ENCODE data around the gene TFF1. TPM values are rescaled to one million over a fixed set of nuclear protein-coding genes. Genes with fewer than 3 reads are reported as not detected.
"Not testable (repeated sequence)": the region's sequence is repeated elsewhere in the genome, so short reads cannot be mapped to it uniquely, and the experiment has no call there.

TFF1 gene
- not detected in 2 replicates for total RNA-seq

GRCh38 chr21:42366292-42367010 is at the start of gene TFF1:
TSS of gene TFF1 (minus strand) at chr21:42366535. CDS start at chr21:42366495, 40 bp downstream.
- no peak for DNase-seq (ENCODE audit: low spot score)
- no peaks in the 10 kb centered on the region for H3K4me1 Mint-ChIP-seq (ENCODE audit: low read depth)
- no peak within 1 kb of the TSS for H3K4me3 Mint-ChIP-seq
- intact Hi-C loops (cut with micrococcal nuclease) = no loop called here
- no peak within 1 kb of the TSS for H3K27ac Mint-ChIP-seq
- H3K9me3 Mint-ChIP-seq = no peaks in the 10 kb centered on the region
- H3K36me3 Mint-ChIP-seq (ENCODE audit: low read depth) = no peaks in the 10 kb centered on the region
- peaks cover 19% of the 10 kb centered on the region for H3K27me3 Mint-ChIP-seq (ENCODE audit: insufficient read depth)

- Mint-ChIP-seq H3K4me3 (peak overlapping the region; percentile 73), H3K36me3 (ENCODE audit: low read depth) (peaks cover 48% of the 10 kb centered on the region), H3K27ac (peak overlapping the region; percentile 98), H3K27me3 (ENCODE audit: insufficient read depth) (no peaks in the 10 kb centered on the region), H3K9me3 (peaks cover 17% of the 10 kb centered on the region), H3K4me1 (ENCODE audit: low read depth) (peaks cover 66% of the 10 kb centered on the region)
- intact Hi-C loops (cut with micrococcal nuclease) = loop anchor here (1.0 to 2.0 kb wide), 8 partner anchors 8 to 181 kb away; partner anchors contain the start of gene RSPH1
- DNase-seq (ENCODE audit: low spot score) = peak; percentile 88
Measured at GRCh38 chr21:42414928-42415769, 48.8 kb upstream of the TFF1 start.

- DNase-seq (ENCODE audit: low spot score) = no peak
- peak overlapping the region; percentile 98 for H3K27ac Mint-ChIP-seq
- intact Hi-C loops (cut with micrococcal nuclease) = loop anchor here (2.0 kb wide), 2 partner anchors 14 to 82 kb away; partner anchors contain the start of gene RSPH1
- no peaks in the 10 kb centered on the region for H3K27me3 Mint-ChIP-seq (ENCODE audit: insufficient read depth)
- H3K4me1 Mint-ChIP-seq (ENCODE audit: low read depth) = peaks cover 66% of the 10 kb centered on the region
- peak overlapping the region; percentile 73 for H3K4me3 Mint-ChIP-seq
- peaks cover 14% of the 10 kb centered on the region for H3K9me3 Mint-ChIP-seq
- H3K36me3 Mint-ChIP-seq (ENCODE audit: low read depth) = peaks cover 50% of the 10 kb centered on the region
Measured at GRCh38 chr21:42414553-42414927, 48.2 kb upstream of the TFF1 start.

GRCh38 chr21:42414066-42414465 is 47.7 kb upstream of the TFF1 start:
- Mint-ChIP-seq H3K36me3 (ENCODE audit: low read depth) (peaks cover 50% of the 10 kb centered on the region), H3K4me1 (ENCODE audit: low read depth) (peaks cover 66% of the 10 kb centered on the region), H3K27ac (peak overlapping the region; percentile 98), H3K4me3 (peak overlapping the region; percentile 63), H3K27me3 (ENCODE audit: insufficient read depth) (no peaks in the 10 kb centered on the region), H3K9me3 (peaks cover 10% of the 10 kb centered on the region)
- intact Hi-C loops (cut with micrococcal nuclease) = loop anchor here (2.0 kb wide), 2 partner anchors 13 to 83 kb away; partner anchors contain the start of gene RSPH1
- no peak for DNase-seq (ENCODE audit: low spot score)

GRCh38 chr21:42413500-42413899 is 47.2 kb upstream of the TFF1 start:
- intact Hi-C loops (cut with micrococcal nuclease) = no loop called here
- peak overlapping the region; percentile 98 for H3K27ac Mint-ChIP-seq
- H3K4me3 Mint-ChIP-seq = peak overlapping the region; percentile 63
- H3K27me3 Mint-ChIP-seq (ENCODE audit: insufficient read depth) = no peaks in the 10 kb centered on the region
- no peak for DNase-seq (ENCODE audit: low spot score)
- H3K36me3 Mint-ChIP-seq (ENCODE audit: low read depth) = peaks cover 46% of the 10 kb centered on the region
- peaks cover 61% of the 10 kb centered on the region for H3K4me1 Mint-ChIP-seq (ENCODE audit: low read depth)
- peaks cover 5% of the 10 kb centered on the region for H3K9me3 Mint-ChIP-seq

- intact Hi-C loops (cut with micrococcal nuclease) = no loop called here
- Mint-ChIP-seq H3K4me1 (ENCODE audit: low read depth) (peaks cover 60% of the 10 kb centered on the region), H3K27ac (peak overlapping the region; percentile 98), H3K27me3 (ENCODE audit: insufficient read depth) (no peaks in the 10 kb centered on the region), H3K36me3 (ENCODE audit: low read depth) (peaks cover 43% of the 10 kb centered on the region), H3K9me3 (peaks cover 3% of the 10 kb centered on the region), H3K4me3 (peak overlapping the region; percentile 63)
- no peak for DNase-seq (ENCODE audit: low spot score)
Measured at GRCh38 chr21:42413093-42413492, 46.8 kb upstream of the TFF1 start.

- no peak for DNase-seq (ENCODE audit: low spot score)
- Mint-ChIP-seq H3K27me3 (ENCODE audit: insufficient read depth) (no peaks in the 10 kb centered on the region), H3K4me1 (ENCODE audit: low read depth) (peaks cover 62% of the 10 kb centered on the region), H3K27ac (peak overlapping the region; percentile 62), H3K9me3 (peaks cover 2% of the 10 kb centered on the region), H3K4me3 (no peak overlapping the region), H3K36me3 (ENCODE audit: low read depth) (peaks cover 46% of the 10 kb centered on the region)
- intact Hi-C loops (cut with micrococcal nuclease) = no loop called here
Measured at GRCh38 chr21:42412636-42412933, 46.2 kb upstream of the TFF1 start.

GRCh38 chr21:42411891-42412635 is 45.7 kb upstream of the TFF1 start:
- no peaks in the 10 kb centered on the region for H3K9me3 Mint-ChIP-seq
- H3K4me1 Mint-ChIP-seq (ENCODE audit: low read depth) = peaks cover 63% of the 10 kb centered on the region
- H3K36me3 Mint-ChIP-seq (ENCODE audit: low read depth) = peaks cover 49% of the 10 kb centered on the region
- intact Hi-C loops (cut with micrococcal nuclease) = no loop called here
- no peak for DNase-seq (ENCODE audit: low spot score)
- no peak overlapping the region for H3K4me3 Mint-ChIP-seq
- H3K27ac Mint-ChIP-seq = peak overlapping the region; percentile 62
- H3K27me3 Mint-ChIP-seq (ENCODE audit: insufficient read depth) = no peaks in the 10 kb centered on the region

- DNase-seq (ENCODE audit: low spot score) = no peak
- no peak overlapping the region for H3K27ac Mint-ChIP-seq
- no peaks in the 10 kb centered on the region for H3K27me3 Mint-ChIP-seq (ENCODE audit: insufficient read depth)
- H3K36me3 Mint-ChIP-seq (ENCODE audit: low read depth) = peaks cover 52% of the 10 kb centered on the region
- intact Hi-C loops (cut with micrococcal nuclease) = no loop called here
- peaks cover 69% of the 10 kb centered on the region for H3K4me1 Mint-ChIP-seq (ENCODE audit: low read depth)
- H3K4me3 Mint-ChIP-seq = no peak overlapping the region
- no peaks in the 10 kb centered on the region for H3K9me3 Mint-ChIP-seq
Measured at GRCh38 chr21:42411197-42411869, 45.0 kb upstream of the TFF1 start.

- no peak for DNase-seq (ENCODE audit: low spot score)
- intact Hi-C loops (cut with micrococcal nuclease) = loop anchor here (5.0 kb wide), 1 partner anchor 72 kb away; no protein-coding TSS in a partner anchor
- H3K36me3 Mint-ChIP-seq (ENCODE audit: low read depth) = peaks cover 57% of the 10 kb centered on the region
- no peaks in the 10 kb centered on the region for H3K27me3 Mint-ChIP-seq (ENCODE audit: insufficient read depth)
- H3K27ac Mint-ChIP-seq = peak overlapping the region; percentile 76
- no peaks in the 10 kb centered on the region for H3K9me3 Mint-ChIP-seq
- H3K4me3 Mint-ChIP-seq = peak overlapping the region; percentile 17
- H3K4me1 Mint-ChIP-seq (ENCODE audit: low read depth) = peaks cover 52% of the 10 kb centered on the region
Measured at GRCh38 chr21:42409366-42409765, 43.0 kb upstream of the TFF1 start.

GRCh38 chr21:42408718-42409117 is 42.4 kb upstream of the TFF1 start:
- Mint-ChIP-seq H3K4me1 (ENCODE audit: low read depth) (peaks cover 46% of the 10 kb centered on the region), H3K36me3 (ENCODE audit: low read depth) (peaks cover 51% of the 10 kb centered on the region)
- H3K4me3 Mint-ChIP-seq; H3K27me3 Mint-ChIP-seq (ENCODE audit: insufficient read depth); H3K9me3 Mint-ChIP-seq; H3K27ac Mint-ChIP-seq; DNase-seq (ENCODE audit: low spot score): not testable (repeated sequence)
- intact Hi-C loops (cut with micrococcal nuclease) = loop anchor here (5.0 kb wide), 1 partner anchor 71 kb away; no protein-coding TSS in a partner anchor

- Mint-ChIP-seq H3K36me3 (ENCODE audit: low read depth) (peaks cover 49% of the 10 kb centered on the region), H3K4me3 (peak overlapping the region; percentile 92), H3K4me1 (ENCODE audit: low read depth) (peaks cover 49% of the 10 kb centered on the region), H3K9me3 (no peaks in the 10 kb centered on the region), H3K27ac (peak overlapping the region; percentile 94), H3K27me3 (ENCODE audit: insufficient read depth) (no peaks in the 10 kb centered on the region)
- intact Hi-C loops (cut with micrococcal nuclease) = loop anchor here (2.0 to 5.0 kb wide), 3 partner anchors 13 to 89 kb away; partner anchors contain the start of gene RSPH1
- no peak for DNase-seq (ENCODE audit: low spot score)
Measured at GRCh38 chr21:42407476-42407875, 41.1 kb upstream of the TFF1 start.

Measured in activated T-helper 1 cell treated with anti-CD3 and anti-CD28 coated beads, Interleukin-12 subunit alpha, Interleukin-12 subunit beta, Interleukin-2, Interleukin-4 antibody, amounts not matched to agents 30 ng/mL and 10 ng/mL and 1 ng/mL, durations not matched to agents 14 hours and 24 hours and 36 hours (primary cell).